Inflammatory macrophage treated with lipopolysaccharide for 1 hour (primary cell): ENCODE data around the gene CD86.
A peak's percentile ranks its signal among the peaks of the same experiment; 100 is the strongest.
"Not testable (repeated sequence)": the region's sequence is repeated elsewhere in the genome, so short reads cannot be mapped to it uniquely, and the experiment has no call there.

Experiments
- DNase-seq, 2 donors: peaks; one replicate each; pipeline ENCODE4 v3.0.0-alpha.2; 2020 to 2022

CD86 gene

DNA sequence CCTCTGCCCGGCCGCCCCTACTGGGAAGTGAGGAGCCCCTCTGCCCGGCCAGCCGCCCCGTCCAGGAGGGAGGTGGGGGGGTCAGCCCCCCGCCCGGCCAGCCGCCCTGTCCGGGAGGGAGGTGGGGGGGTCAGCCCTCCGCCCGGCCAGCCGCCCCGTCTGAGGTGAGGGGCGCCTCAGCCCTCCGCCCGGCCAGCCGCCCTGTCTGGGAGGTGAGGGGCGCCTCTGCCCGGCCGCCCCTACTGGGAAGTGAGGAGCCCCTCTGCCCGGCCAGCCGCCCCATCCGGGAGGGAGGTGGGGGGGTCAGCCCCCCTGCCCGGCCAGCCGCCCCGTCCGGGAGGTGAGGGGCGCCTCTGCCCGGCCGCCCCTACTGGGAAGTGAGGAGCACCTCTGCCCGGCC lies 109.8 kb downstream of the CD86 start:
- DNase-seq: not testable (repeated sequence)

DNA sequence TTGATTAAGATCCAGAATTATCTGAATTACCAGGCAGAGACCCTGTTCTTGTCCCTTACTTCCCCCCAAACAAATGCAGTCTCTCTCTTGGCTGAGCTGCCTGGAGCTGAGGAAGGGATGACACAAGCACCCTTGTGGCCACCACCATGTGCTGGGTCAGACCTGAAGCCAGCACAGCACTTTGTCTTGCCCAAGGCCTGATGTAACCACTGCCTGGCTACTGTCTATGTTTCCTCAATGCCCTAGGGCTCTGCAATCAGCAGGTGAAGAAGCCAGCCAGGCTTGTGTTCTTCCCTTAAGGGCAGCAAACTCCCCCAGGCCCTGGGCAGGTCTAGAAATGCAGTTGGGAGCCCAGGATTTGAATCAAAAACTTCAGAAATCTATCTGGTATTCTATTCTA lies 112.5 kb downstream of the CD86 start:
- peak in 1 of 2 donors; percentile 32 for DNase-seq

DNA sequence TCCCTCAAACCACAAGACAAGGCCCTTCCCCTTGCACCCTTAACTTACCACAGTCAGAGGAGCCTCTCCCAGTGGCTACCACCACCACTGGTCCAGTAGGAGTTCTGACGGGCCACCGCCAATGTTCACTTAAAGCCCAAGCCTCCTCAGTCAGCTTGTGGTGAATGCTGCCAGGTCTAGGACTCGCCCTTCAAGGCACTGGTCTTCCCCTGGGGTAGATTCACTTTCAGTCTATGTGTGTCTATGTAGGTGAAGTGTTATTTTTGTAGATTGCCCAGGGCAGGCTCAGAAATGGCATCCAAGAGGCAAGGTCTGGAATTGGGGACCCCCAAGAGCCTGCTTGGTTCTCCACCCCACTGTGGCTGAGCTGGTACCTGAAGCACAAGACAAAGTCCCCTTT lies 112.9 kb downstream of the CD86 start:
- no peak for DNase-seq

DNA sequence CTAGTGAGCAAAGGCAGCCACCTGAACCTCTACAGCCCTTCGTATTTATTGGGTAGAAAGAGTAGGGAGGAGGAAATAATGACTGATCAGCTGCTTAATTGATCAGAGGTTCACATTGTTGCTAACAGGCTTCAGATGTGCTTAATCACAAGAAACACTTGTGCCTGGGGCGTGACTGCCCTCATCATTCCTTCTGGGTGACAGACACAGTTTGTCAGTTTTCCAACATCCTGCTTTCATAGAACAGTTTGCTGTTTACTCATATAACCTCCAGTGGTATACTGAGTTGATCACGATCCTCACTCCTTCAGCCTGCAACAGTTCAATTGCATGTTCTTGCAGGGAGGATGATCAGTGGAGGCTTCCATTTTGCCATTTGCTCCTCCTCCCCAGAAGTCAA lies 114.7 kb downstream of the CD86 start:
- no peak for DNase-seq
